ENCODE data around the gene MAP2K6.

DNA sequence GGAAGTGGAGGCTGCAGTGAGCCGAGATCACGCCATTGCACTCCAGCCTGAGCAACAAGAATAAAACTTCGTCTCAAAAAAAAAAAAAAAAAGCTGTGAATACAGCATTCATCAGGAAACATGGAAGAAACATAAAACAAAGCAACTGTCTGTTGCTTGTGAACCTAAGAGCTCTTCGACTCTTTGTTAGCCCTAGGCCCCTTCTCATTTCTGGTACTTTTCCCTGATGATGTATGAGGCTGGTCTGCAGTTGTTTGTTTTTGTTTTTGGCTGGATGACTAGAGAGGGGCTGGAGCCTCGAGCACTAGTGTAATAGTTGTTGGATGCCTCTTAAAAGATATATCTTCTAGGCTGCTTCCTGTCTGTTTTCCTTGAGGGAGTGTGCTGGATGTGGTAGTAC lies 113.5 kb downstream of the MAP2K6 start:
- TF ChIP-seq POLR2A (IDR thresholded peaks at IDR 0.05; ENCODE audit: low read depth, low read length), result no peak
- TF ChIP-seq, protein P1, sequence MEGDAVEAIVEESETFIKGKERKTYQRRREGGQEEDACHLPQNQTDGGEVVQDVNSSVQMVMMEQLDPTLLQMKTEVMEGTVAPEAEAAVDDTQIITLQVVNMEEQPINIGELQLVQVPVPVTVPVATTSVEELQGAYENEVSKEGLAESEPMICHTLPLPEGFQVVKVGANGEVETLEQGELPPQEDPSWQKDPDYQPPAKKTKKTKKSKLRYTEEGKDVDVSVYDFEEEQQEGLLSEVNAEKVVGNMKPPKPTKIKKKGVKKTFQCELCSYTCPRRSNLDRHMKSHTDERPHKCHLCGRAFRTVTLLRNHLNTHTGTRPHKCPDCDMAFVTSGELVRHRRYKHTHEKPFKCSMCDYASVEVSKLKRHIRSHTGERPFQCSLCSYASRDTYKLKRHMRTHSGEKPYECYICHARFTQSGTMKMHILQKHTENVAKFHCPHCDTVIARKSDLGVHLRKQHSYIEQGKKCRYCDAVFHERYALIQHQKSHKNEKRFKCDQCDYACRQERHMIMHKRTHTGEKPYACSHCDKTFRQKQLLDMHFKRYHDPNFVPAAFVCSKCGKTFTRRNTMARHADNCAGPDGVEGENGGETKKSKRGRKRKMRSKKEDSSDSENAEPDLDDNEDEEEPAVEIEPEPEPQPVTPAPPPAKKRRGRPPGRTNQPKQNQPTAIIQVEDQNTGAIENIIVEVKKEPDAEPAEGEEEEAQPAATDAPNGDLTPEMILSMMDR (IDR thresholded peaks at IDR 0.05; ENCODE audit: extremely low read depth in 1 of 2, insufficient read depth in 1 of 2, low read depth in 1 of 2, low read length in 2 of 2), result no peak
- TF ChIP-seq POLR2AphosphoS5 (IDR thresholded peaks at IDR 0.05; ENCODE audit: insufficient read depth, low read depth, low read length), result no peak
- TF ChIP-seq EZH2 (IDR thresholded peaks at IDR 0.05; ENCODE audit: borderline replicate concordance, low read depth, low read length, severe bottlenecking), result no peak
- TF ChIP-seq, protein P2, sequence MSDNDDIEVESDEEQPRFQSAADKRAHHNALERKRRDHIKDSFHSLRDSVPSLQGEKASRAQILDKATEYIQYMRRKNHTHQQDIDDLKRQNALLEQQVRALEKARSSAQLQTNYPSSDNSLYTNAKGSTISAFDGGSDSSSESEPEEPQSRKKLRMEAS (IDR thresholded peaks at IDR 0.05; ENCODE audit: insufficient read depth, insufficient read length), result no peak
- no peak for TF ChIP-seq GATA2 (IDR thresholded peaks at IDR 0.05; ENCODE audit: insufficient read depth, insufficient read length, low read depth, low read length)
- no peak for TF ChIP-seq MYC (IDR thresholded peaks at IDR 0.05; ENCODE audit: low read depth, low read length)

Measured in endothelial cell of umbilical vein (primary cell).